GM19239 (cell line): ENCODE results near the gene DCAF12.
"Not testable (repeated sequence)": the region's sequence is repeated elsewhere in the genome, so short reads cannot be mapped to it uniquely, and the experiment has no call there.

Experiments
- DNase-seq: peaks from one replicate; pipeline ENCODE4 v3.0.0; 2011; ENCODE audit warnings: low spot score; ENCODE audit not compliant: insufficient read length
- FAIRE-seq: peaks from 2 replicates; lab custom pipeline; 2011; peaks lifted over from hg19 to GRCh38; lab: Jason Lieb, UNC

The DCAF12 gene

GRCh38 chr9:34072868-34073590 lies 53.5 kb downstream of the DCAF12 start:
- no peak for FAIRE-seq
- DNase-seq, result no peak

- DNase-seq (no peak), FAIRE-seq (no peak)
Observed at GRCh38 chr9:34072410-34072809, 54.1 kb downstream of the DCAF12 start.

GRCh38 chr9:34070606-34071324 lies 55.7 kb downstream of the DCAF12 start:
- no peak for DNase-seq
- no peak for FAIRE-seq

- FAIRE-seq, result no peak
- no peak for DNase-seq
Observed at GRCh38 chr9:34069831-34070230, 56.7 kb downstream of the DCAF12 start.

GRCh38 chr9:34065541-34065940 lies 61.0 kb downstream of the DCAF12 start:
- DNase-seq, result no peak
- no peak for FAIRE-seq

- DNase-seq (no peak), FAIRE-seq (no peak)
Observed at GRCh38 chr9:34059954-34060353, 66.5 kb downstream of the DCAF12 start.

- DNase-seq (no peak), FAIRE-seq (no peak)
Observed at GRCh38 chr9:34059281-34059680, 67.2 kb downstream of the DCAF12 start.

- DNase-seq (no peak), FAIRE-seq (peak; percentile 35)
Observed at GRCh38 chr9:34049630-34050384, 76.7 kb downstream of the DCAF12 start.

- FAIRE-seq (peak; percentile 91), DNase-seq (peak; percentile 75)
Observed at GRCh38 chr9:34048727-34049629, 77.5 kb downstream of the DCAF12 start, which contains the start of gene UBAP2. TSS of gene UBAP2 (minus strand) at chr9:34048887. CDS start at chr9:34017148, 31,739 bp downstream.

GRCh38 chr9:34047864-34048726 lies 78.4 kb downstream of the DCAF12 start:
- FAIRE-seq (no peak), DNase-seq (peak; percentile 45)

GRCh38 chr9:34046784-34047379 lies 79.6 kb downstream of the DCAF12 start:
- FAIRE-seq (peak; percentile 58), DNase-seq (no peak)

- FAIRE-seq (no peak), DNase-seq (no peak)
Observed at GRCh38 chr9:34045903-34046302, 80.6 kb downstream of the DCAF12 start.

- FAIRE-seq, result not testable (repeated sequence)
Observed at GRCh38 chr9:34042074-34042473, 84.4 kb downstream of the DCAF12 start.

GRCh38 chr9:34038851-34039250 lies 87.6 kb downstream of the DCAF12 start:
- DNase-seq, FAIRE-seq: not testable (repeated sequence)

More at GRCh38 chr9:34042074-34042473, 84.4 kb downstream of the DCAF12 start:
- not testable (repeated sequence) for DNase-seq

- FAIRE-seq (no peak), DNase-seq (no peak)
Observed at GRCh38 chr9:34037626-34038025, 88.9 kb downstream of the DCAF12 start.

GRCh38 chr9:34036625-34037024 lies 89.9 kb downstream of the DCAF12 start:
- DNase-seq, result no peak
- no peak for FAIRE-seq
